ENCODE results near the gene MFSD11. TPM values are rescaled to one million over a fixed set of nuclear protein-coding genes. Genes with fewer than 3 reads are reported as not detected.
"Not testable (repeated sequence)": the region's sequence is repeated elsewhere in the genome, so short reads cannot be mapped to it uniquely, and the experiment has no call there.

The MFSD11 gene
- total RNA-seq, 1 donor = 26.7 TPM

DNA sequence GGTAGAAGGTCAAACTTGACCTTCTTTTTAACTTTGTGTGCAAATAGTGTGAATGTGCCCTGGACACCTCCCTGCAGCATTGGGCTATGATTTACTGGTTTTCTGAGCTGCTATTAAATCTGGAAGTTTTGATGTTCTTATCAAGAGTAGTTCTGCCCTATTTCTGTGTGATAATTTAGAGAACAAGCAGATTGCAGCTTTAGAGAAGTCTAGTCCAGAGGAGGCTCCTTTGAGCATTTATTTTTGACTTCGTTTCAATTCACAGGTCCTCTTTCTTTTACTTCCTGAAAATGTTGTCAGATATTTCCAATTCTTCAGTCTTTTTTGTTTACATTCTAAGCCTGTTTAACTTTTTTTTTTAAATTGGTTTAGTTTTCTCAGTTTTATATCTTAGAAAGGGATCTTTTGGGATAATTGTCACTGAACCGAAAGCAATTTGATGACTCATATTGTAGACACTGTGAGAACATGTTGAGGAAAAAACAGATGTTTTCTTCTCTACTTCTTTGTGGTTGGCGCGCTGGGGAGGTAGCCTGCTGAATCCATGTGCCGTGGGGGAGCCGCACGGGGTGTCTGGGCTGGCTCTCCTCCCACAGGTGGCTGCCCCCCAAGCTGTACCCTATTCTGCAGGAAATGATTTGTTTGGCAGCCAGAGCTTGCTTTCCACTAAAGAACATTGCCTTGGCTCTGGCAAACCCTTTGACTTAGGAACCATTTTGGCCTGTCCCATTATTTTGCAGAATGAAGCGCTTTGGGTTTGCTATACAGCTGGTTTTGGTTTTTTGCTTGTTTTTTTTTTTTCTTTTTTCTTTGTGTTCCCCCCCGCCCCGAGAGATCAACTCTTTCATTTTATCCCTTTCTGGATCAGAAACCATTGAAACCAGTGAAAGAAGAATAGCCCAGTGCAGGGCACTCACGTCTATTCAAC is 53.4 kb downstream of the MFSD11 start:
- peak in 2 of 3 donors; percentile 76 to 89 for DNase-seq (ENCODE audit: low read depth in 2 of 3, low spot score in 2 of 3)

DNA sequence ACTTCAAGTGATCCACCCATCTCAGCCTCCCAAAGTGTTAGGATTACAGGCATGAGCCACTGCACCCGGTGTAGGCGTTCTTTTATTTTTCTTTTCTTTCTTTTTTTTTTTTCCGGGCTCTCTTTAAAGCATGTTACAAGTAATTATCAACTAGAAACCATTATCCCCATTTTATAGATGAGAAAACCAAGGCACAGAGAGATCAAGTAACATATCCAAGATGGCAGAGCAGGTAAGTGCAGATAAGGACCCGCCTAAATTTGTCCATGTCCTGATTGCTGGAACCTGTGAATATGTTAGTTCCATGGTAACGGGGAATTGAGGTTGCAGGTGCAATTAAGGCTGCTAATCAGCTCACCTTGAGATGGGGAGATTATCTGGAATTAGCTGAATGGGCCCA is 54.4 kb downstream of the MFSD11 start:
- DNase-seq (ENCODE audit: low read depth in 2 of 3, low spot score in 2 of 3) = no peak

DNA sequence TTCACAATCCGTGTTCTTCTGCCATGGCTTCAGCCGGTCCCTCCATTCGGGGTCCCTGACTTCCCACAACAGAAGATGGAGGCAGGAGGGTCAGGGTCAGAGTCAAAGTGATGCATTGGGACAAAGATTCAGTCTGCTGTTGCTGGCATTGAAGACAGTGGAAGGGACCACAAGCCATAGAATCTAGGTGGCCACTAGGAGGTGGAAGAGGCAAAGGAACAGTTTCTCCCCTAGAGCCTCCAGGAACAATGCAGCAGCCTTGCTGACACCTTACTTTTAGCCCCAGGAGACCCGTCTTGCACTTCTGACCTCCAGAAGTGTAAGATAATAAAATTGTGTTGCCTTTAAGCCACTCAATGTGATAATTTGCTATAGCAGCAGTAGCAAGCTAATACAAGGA is 55.9 kb downstream of the MFSD11 start:
- DNase-seq (ENCODE audit: low read depth in 2 of 3, low spot score in 2 of 3) = peak in 2 of 3 donors; percentile 18 to 37

DNA sequence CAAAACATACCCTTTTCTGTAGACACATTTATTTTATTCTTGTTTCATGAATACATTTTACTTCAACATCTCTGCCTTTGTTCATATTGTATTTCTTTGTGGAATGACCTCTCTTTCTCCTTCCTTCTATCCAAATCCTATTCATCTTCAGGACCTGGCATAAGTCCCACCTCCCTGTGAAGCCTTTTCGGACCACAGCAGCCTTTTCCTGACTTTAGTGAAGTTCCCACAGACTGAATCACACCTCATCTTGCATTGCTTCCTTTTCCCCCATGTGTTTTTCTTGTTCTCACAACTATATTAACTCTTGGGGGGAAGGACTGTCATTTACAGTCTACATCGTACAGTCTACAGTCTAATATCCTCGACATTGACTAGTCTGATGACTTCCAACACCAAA is 58.2 kb downstream of the MFSD11 start:
- DNase-seq (ENCODE audit: low read depth in 2 of 3, low spot score in 2 of 3) = no peak

DNA sequence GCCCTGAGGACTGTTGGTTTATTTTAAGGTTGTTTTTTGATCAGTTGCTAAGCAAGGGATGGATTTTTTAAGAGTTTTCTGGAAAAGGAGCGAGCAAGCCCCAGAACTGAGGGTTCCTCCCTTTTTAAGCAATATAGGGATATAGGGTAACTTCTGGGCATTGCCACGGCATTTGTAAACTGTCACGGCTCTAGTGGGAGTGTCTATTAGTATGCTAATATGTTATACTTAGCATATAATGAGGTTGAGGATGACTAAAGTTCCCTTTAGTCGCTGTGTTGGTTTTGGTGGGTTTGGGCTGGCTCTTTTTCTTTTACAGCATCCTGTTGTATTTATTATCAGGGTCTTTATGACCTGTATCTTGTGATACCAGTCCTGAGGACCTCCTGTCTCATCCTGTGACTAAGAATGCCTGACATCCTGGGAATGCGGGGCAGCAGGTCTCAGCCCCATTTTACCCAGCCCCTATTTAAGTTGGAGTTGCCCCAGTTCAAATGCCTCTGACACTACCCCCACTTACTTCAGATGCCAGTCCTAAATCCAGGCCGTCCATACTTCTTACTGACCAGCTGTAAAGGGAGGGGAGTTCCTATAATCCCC is 59.4 kb downstream of the MFSD11 start:
- no peak for DNase-seq (ENCODE audit: low read depth in 2 of 3, low spot score in 2 of 3)

DNA sequence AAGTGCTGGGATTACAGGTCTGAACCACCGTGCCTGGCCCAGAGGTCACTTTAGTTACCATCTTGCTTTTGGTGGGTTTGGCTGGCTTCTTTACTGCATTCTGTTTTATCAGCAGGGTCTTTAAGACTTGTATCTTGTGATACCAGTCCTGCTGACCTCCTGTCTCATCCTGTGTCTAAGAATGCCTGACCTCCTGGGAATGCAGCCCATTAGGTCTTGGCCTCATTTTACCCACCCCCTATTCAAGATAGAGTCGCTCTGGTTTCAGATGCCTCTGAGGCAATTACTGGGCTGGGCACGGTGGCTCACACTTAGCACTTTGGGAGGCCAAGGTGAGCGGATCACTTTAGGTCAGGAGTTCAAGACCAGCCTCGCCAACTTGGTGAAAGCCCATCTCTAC is 63.8 kb downstream of the MFSD11 start:
- DNase-seq (ENCODE audit: low read depth in 2 of 3, low spot score in 2 of 3) = no peak

DNA sequence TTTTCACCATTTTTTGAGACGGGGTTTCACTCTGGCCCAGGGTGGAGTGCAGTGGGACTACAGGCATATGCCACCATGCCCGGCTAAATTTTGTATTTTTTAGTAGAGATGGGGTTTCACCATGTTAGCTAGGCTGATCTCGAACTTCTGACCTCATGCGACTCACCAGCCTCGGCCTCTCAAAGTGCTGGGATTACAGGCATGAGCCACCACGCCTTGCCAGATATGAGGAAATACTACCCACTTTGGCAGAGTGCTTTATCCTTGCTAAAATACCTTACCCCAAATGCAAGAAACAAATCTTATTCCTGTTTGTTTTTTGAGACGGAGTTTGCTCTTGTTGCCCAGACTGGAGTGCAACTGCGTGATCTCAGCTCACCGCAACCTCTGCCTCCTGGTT is 67.4 kb downstream of the MFSD11 start:
- no peak for DNase-seq (ENCODE audit: low read depth in 2 of 3, low spot score in 2 of 3)

DNA sequence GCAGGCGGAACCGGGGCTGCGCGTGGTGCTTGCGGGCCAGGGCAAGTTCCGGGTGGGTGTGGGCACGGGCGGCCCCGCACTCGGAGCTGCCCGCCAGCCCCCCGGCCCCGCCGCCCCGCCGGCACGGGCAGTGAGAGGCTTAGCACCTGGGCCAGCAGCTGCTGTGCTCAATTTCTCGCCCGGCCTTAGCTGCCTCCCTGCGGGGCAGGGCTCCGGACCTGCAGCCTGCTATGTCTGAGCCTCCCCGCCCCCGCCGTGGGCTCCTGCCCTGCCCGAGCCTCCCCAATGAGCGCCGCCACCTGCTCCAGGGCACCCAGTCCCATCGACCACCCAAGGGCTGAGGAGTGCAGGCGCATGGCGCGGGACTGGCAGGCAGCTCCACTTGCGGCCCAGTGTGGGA is 68.2 kb downstream of the MFSD11 start:
- DNase-seq (ENCODE audit: low read depth in 2 of 3, low spot score in 2 of 3) = not testable (repeated sequence)

DNA sequence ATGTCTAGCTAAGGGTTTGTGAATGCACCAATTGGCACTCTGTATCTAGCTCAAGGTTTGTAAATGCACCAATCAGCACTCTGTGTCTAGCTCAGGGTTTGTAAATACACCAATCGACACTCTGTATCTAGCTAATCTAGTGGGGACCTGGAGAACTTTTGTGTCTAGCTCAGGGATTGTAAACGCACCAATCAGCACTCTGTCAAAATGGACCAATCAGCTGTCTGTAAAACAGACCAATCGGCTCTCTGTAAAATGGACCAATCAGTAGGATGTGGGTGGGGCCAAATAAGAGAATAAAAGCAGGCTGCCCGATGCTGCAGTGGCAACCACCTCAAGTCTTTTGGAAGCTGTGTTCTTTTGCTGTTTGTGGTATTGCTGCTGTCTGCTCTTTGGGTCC is 68.8 kb downstream of the MFSD11 start:
- not testable (repeated sequence) for DNase-seq (ENCODE audit: low read depth in 2 of 3, low spot score in 2 of 3)

DNA sequence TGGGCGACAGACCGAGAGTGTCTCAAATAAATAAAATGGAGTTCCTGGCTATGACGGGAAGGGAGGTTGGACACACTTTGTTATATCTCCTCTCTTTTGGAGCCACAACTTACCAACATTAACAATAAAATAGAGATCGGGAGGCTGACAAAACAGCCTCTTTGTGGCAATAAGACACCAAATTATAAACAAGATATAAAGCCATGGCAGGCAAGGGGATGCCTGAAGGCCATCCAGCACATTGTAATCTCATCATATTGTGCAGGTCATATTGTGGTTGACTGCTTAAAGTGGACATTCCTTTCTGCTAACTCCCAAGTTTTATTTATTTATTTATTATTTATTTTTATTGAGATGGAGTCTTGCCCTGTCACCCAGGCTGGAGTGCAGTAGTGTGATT is 70.4 kb downstream of the MFSD11 start:
- no peak for DNase-seq (ENCODE audit: low read depth in 2 of 3, low spot score in 2 of 3)

DNA sequence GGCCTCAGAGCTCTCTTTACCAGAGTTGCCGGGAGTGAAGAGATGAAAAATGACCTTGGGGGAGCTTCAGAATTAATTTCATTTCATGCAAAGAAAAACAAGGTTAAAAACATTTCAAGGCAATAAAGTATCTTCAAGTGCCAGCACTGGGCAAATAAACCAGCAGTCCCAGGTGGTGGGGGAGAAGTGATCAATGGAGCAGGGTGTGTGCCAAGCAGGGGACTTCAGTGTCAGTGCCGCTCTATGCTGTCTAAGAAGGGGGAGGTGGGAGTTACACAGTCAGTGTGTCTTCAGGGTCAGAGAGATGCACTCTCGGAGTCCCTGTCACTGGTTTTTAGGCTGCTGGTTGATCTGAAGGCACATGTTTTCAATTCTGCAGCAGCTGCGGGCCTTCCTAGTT is 73.0 kb downstream of the MFSD11 start:
- no peak for DNase-seq (ENCODE audit: low read depth in 2 of 3, low spot score in 2 of 3)

DNA sequence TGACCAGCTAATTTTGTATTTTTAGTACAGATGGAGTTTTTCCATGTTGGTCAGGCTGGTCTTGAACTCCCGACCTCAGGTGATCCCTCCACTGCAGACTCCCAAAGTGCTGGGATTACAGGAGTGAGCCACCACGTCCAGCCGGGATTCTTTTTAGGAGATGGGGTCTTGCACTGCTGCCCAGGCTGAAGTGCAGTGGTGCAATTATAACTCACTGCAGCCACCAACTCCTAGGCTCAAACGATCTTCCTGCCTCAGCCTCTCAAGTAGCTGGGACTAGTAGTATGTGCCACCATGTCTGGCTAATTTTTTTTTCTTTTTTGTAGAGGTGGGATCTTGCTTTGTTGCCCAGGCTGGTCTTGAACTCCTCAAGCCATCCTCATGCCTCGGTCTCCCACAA is 73.9 kb downstream of the MFSD11 start:
- no peak for DNase-seq (ENCODE audit: low read depth in 2 of 3, low spot score in 2 of 3)

DNA sequence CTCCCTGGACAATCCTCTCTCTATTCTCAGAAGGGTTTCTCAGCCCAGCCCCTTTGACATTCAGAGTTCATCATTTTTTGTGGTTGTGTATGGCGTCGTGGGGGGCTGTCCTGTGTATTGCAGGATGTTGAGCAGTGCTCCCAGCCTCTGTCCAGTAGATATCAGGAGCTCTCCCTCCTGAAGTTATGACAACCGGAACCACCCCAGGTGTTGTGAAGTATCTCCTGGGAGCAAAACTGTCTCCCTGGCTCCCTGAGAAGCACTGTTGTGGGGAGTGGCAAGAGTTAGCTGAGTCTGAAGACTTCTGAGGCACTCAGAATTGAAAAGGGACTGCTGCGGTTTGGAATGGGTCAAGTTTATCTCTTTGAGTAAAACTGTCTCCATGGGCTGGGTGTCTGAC is 74.3 kb downstream of the MFSD11 start:
- no peak for DNase-seq (ENCODE audit: low read depth in 2 of 3, low spot score in 2 of 3)

DNA sequence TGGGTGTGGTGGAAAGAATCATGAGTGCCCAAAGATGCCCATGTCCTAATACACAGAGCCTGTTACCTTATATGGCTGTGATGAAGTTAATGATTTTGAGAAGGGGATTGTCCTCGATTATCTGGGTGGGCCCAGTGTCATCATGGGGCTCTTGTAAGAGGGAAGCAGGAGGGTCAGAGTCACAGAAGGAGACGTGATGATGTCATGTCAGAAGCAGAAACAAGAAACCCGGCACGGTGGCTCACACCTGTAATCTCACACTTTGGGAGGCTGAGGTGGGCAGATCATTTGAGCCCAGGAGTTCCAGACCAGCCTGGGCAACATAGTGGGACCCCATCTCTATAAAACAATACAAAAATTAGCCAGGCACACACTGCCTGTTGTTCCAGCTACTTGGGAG is 75.0 kb downstream of the MFSD11 start:
- no peak for DNase-seq (ENCODE audit: low read depth in 2 of 3, low spot score in 2 of 3)

DNA sequence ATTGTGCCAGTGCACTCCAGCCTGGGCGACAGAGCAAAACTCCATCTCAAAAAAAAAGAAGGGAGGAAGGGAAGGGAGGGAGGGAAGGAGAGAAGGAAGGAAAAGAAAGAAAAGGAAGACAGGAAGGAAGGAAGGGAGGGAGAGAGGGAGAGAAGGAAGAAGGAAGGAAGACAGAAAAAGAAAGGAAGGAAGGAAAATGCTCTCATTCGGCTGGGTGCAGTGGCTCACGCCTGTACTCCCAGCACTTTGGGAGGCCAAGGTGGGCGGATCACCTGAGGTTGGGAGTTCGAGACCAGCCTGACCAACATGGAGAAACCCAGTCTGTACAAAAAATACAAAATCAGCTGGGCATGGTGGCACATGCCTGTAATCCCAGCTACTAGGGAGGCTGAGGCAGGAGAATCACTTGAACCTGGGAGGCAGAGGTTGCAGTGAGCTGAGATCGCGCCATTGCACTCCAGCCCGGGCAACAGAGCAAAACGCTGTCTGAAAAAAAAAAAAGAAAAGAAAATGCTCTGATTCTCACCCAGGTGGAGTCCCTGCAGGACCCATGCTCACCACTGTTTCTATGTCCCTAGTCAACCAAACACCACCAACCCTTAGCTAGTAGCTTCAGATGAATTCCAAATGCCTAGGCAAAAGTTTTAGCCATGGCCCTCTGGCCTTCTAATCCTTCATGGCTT is 78.1 kb downstream of the MFSD11 start:
- not testable (repeated sequence) for DNase-seq (ENCODE audit: low read depth in 2 of 3, low spot score in 2 of 3)

DNA sequence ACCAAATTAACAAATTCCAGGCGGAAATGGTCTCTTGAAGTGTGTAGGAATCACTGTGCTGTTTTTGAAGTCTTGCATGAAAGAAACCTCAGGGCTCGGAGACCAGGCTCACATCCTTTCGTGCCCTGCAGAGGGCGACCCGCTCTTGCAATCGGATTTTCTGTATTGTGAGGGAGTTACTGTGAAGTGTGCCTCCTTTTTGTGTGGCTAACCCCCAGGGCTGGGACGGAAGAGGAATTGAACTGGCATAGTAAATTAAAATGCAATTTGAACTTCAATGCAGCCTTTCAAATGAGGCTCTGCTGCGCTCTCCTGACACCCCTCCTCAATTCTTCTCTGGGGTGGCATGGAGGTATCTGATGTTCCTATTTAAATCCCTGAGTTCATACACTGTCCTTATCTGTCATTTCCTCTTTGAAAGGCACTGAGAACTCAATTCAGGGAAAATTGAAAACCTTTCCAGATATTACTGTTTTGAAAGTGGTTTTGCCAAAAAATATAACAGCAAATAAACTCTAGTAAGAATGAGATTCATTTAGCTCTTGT is 78.7 kb downstream of the MFSD11 start:
- peak; percentile 10 to 82 (median 63) for DNase-seq (ENCODE audit: low read depth in 2 of 3, low spot score in 2 of 3)

DNA sequence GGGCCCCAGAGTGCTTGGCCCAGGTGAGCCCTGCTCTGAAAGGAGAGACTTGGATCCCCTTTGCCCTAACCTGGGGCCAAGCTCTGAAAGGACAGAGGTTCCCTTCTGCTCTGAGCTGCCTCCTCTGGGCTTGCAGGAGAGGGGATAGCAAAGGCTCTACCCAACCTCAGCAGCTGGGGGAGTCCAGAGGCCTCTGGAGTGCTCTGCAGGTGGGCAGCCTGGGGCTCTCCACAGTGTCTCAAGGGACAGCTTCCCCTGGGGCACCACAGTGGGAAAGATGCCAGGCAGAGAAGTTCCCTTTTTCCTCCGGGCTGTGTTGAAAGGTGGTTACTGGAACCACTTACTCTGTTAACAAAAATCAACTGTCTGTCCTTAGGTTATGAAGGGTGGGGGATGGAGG is 82.1 kb downstream of the MFSD11 start:
- DNase-seq (ENCODE audit: low read depth in 2 of 3, low spot score in 2 of 3) = peak in 1 of 3 donors; percentile 29

DNA sequence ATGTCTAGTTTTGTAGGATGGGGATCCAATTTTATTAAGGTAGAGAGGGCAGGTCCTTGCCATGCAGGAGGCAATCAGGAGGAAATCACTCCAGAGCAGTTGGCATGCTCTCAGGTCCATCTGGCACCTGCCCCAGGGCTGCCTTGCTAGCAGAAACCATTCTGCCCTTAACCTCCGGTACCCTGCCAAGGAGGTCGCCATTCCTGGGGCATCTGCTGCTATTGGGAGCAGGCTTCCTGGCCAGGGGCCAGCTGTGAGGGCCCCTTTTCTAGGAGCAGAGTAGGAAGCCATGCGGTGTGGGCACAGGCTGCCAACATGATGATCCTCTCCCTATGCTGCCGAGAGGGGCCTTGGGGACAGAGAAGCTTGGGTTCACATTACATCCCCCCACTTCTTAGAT is 82.6 kb downstream of the MFSD11 start:
- no peak for DNase-seq (ENCODE audit: low read depth in 2 of 3, low spot score in 2 of 3)

DNA sequence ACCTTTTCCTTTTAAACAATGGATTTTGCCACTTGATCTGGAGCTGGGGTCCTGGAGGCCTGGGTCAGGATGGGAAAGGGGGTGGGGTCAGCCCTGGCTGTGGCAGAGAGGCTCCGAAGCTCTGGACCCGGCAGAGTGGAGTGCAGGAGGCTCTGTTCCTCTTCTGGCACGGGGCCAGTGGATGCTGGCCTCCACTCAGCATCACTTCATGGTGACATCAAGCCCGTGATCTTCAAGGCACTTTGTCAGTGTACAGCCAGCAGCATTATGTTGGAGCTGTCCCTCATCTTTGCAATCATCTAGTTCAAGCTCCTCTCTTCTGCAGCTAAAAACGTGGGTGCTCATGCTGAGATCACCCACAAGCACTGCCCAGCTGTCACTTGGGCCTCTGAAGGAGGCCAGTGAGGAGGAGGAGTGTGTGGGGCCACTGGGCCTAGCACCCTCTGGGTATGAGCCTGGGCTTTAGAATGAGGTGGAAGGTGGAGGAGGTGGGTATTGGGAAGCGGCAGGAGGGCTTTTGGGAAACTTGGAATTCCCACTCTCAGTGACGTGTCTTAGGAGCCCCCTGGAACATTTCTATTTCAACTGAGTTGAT is 84.4 kb downstream of the MFSD11 start:
- DNase-seq (ENCODE audit: low read depth in 2 of 3, low spot score in 2 of 3) = no peak

DNA sequence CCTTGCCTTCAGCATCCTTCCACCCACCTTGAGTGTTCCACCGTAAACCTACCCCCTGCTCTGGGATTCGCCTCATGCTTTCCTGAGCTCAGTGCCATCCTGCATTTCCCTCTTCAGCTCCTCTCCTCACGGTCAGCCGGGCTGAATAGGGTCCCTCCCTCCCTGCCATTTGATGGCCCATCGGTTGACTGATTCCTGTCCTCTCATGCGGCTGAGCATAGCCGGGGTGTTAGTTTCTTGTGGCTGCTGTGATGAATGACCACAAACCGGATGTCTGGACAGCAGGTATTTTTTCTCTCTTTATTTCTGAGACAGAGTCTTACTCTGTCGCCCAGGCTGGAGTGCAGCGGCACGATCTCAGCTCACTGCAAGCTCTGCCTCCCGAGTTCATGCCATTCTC is 86.2 kb downstream of the MFSD11 start:
- no peak for DNase-seq (ENCODE audit: low read depth in 2 of 3, low spot score in 2 of 3)
